ENCODE results near the gene ZBTB48.

DNA sequence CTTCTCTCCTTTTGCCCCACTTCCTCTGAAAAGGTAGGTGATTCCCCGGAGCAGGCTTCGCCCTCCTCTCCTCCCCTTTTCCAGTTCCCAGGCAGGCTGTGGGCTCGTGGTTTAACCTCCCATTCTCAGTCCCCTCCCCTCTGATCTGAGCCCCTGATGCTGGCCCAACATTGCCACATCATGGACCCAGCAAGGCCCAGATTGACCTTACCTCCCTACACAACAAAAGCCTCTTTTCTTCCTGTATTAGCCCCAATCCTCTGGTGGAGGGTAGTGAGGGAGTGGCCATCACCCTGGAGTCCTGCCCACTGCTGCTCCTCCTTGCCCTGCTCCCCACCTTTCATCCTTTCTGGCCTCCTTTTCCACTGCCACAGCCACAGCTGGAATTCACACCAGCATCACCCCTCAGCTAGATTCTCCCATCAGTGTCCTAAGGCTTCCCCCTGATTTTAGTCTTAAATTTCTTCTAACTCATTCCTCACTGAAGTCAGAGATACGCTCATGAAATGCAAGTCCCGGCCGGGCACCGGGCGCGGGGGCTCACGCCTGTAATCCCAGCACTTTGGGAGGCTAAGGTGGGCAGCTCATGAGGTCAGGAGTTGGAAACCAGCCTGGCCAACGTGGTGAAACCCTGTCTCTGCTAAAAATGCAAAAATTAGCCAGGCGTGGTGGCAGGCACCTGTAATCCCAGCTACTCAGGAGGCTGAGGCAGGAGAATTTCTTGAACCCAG is 7.0 kb upstream of the ZBTB48 start:
- no peak for TF ChIP-seq POLR2A (IDR thresholded peaks at IDR 0.05)
- TF ChIP-seq CTCF (IDR thresholded peaks at IDR 0.05) = no peak

Measured in adrenal gland (tissue), 5 donors.